ENCODE results near the gene CFAP43.

DNA sequence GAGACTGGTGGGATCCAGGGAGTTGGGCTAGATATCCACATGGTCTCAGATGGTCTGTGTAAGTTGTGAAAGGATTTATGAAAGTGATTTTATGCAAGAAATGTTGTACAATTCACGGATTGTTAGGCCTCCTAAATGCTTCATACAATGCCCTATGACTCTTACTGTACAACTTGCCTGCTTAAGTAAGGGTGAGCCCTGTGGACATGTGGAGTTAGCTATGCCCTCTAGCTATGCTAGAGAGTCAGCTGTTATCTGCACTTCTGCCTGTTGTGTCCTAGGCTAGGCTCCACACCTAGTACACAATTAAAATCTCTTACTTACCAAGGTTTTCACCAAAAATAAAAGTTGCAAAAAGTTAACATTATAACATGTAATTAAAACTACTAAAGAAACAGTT, 1.7 kb upstream of the CFAP43 start:
- TF ChIP-seq, protein P1, sequence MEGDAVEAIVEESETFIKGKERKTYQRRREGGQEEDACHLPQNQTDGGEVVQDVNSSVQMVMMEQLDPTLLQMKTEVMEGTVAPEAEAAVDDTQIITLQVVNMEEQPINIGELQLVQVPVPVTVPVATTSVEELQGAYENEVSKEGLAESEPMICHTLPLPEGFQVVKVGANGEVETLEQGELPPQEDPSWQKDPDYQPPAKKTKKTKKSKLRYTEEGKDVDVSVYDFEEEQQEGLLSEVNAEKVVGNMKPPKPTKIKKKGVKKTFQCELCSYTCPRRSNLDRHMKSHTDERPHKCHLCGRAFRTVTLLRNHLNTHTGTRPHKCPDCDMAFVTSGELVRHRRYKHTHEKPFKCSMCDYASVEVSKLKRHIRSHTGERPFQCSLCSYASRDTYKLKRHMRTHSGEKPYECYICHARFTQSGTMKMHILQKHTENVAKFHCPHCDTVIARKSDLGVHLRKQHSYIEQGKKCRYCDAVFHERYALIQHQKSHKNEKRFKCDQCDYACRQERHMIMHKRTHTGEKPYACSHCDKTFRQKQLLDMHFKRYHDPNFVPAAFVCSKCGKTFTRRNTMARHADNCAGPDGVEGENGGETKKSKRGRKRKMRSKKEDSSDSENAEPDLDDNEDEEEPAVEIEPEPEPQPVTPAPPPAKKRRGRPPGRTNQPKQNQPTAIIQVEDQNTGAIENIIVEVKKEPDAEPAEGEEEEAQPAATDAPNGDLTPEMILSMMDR (conservative IDR thresholded peaks at IDR 0.05 in 1 of 2, IDR thresholded peaks at IDR 0.05 in 1 of 2; ENCODE audit: low read depth in 1 of 2, low read length in 2 of 2) = no peak
- TF ChIP-seq EZH2 (IDR thresholded peaks at IDR 0.05; ENCODE audit: low read length, missing control alignments) = no peak

All from fibroblast of lung (primary cell).